Fibroblast of villous mesenchyme (primary cell): ENCODE results near the gene CSRP1. TPM values are rescaled to one million over a fixed set of nuclear protein-coding genes. Genes with fewer than 3 reads are reported as not detected.

Experiments
- DNase-seq: peaks from one replicate; pipeline ENCODE4 v3.0.0-alpha.2; 2010; ENCODE audit warnings: low read depth
- H3K4me3 ChIP-seq: 2 replicates; pipeline ENCODE4 v1.5.1; 2011; ENCODE audit warnings: low read depth, mild to moderate bottlenecking, low read length
- total RNA-seq: library from RNA; depleted of rRNA; stranded (reverse); fragments of >200 nt; gene quantifications from 2 replicates; pipeline ENCODE4 v1.2.3, GENCODE V29; 2012
- TF ChIP-seq, protein P1 (sequence below): IDR thresholded peaks from 2 replicates; pipeline ENCODE4 v1.5.1; 2012; ENCODE audit warnings: low read depth, mild to moderate bottlenecking, low read length; ENCODE audit not compliant: insufficient read depth

CSRP1 gene
- total RNA-seq = 931 and 941 TPM in 2 replicates

- peak within 1 kb of the TSS; percentile 73 for H3K4me3 ChIP-seq
- TF ChIP-seq, protein P1, sequence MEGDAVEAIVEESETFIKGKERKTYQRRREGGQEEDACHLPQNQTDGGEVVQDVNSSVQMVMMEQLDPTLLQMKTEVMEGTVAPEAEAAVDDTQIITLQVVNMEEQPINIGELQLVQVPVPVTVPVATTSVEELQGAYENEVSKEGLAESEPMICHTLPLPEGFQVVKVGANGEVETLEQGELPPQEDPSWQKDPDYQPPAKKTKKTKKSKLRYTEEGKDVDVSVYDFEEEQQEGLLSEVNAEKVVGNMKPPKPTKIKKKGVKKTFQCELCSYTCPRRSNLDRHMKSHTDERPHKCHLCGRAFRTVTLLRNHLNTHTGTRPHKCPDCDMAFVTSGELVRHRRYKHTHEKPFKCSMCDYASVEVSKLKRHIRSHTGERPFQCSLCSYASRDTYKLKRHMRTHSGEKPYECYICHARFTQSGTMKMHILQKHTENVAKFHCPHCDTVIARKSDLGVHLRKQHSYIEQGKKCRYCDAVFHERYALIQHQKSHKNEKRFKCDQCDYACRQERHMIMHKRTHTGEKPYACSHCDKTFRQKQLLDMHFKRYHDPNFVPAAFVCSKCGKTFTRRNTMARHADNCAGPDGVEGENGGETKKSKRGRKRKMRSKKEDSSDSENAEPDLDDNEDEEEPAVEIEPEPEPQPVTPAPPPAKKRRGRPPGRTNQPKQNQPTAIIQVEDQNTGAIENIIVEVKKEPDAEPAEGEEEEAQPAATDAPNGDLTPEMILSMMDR = no peak
- peak; percentile 83 for DNase-seq
These were observed at the start of gene CSRP1 for GRCh38 chr1:201506557-201507359. Gene CSRP1 (minus strand): TSS chr1:201507123. CDS start chr1:201496303, 10,820 bp downstream.

DNA sequence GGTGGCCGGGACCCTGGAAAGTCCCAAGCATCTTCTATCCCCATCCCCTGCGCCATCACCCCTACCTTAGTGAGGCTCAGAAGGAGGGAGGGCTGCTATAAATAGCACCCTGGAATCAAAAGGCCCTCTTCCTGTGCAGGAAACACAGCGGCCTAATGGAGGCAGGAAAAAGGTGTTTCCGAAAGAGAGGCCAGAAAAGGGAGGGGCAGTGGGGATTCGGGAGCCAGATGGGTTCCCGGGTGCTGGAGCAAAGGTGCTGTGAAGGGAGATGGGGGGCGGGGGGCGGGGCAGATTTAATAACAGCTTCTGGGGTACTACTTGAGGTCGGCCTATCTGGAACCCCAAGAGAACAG is 48.6 kb upstream of the CSRP1 start:
- no peak overlapping the region for H3K4me3 ChIP-seq
- TF ChIP-seq, protein P1 = no peak
- DNase-seq = no peak

DNA sequence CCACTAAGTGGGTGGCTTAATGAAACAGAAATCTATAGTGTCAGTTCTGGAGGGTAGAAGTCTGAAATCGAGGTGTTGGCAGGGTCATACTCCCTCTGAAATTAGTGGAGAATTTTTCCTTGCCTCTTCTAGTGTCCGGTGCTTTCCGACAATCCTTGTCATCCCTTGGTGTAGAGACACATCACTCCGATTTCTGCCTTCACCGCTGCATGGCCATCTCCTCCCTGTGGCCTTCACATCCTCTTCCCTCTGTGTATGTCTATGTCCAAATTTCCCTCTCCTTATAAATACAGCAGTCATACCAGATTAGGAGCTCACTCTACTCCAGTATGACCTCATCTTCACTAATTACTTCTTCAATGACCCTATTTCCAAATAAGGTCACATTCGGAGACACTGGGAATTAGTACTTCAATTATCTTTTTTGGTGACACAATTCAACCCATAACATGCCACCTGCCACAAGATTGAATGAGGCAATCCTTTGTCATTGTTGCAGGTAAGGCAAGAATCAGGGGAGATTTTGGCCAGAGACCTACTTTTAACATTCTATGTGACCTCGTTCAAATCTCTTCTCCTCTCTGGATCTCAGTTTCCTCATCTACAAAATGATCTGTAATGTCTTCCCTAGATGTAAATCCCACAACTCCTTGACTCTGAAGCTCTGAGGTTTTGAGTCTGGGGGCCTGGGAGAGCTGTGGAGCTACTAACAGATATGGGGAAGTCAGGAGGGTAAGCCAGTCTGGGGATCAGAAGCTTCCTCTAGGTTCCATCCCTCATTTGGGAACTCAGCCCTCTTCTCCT is 48.1 kb upstream of the CSRP1 start:
- TF ChIP-seq, protein P1 = no peak
- DNase-seq = no peak
- no peak overlapping the region for H3K4me3 ChIP-seq

DNA sequence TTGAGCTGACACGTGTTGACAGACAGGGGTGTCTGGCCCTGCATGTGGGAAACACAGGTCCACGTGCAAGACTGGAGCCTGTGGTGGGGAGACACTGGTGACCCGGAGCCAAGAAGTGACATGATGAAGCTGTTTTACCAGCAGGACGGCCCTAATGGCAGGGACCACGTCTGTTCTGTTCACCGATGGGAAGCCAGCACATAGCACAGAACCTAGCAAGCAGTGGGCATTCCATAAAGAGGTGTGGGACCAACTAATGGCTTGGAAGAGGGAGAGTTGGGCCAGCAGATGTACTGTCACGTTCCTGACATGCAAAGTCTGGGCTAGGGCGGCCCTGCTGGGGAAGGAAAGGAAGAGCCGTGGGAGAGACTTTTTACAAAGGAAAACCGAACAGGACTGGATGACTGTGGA is 47.3 kb upstream of the CSRP1 start:
- DNase-seq = no peak
- TF ChIP-seq, protein P1 = no peak
- no peak overlapping the region for H3K4me3 ChIP-seq

DNA sequence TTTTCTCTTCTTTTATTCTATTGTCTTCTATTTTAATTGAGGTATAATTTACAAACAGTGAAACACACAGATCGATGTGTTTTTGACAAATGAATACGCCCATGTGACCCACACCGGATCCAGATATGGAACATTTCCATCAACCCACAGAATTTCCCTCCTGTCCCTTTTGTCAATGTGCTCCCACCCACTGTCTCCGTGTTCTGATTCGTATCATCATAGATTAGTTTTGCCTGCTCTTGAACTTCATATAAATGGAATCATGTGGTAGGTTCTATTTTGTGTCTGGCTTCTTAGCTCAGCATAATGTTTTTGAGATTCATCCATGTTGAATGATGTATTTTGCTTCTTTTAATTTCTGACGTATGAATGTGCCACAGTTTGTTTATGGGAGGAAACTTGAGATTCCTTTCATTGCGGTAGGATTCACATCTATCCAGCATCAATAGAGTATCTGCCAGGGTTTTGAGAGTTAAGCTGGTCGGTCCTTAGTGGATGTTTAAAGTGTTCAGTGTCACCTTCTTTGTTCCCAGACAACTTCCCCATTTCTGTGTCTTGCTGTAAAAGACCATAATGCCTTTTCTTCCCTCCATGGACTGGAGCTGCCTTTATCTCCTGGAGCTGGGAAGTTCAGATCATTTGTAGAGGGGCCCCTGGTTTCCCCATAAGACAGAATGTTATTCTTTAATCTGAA is 46.7 kb upstream of the CSRP1 start:
- no peak overlapping the region for H3K4me3 ChIP-seq
- DNase-seq = no peak
- TF ChIP-seq, protein P1 = no peak

- H3K4me3 ChIP-seq = no peak overlapping the region
- TF ChIP-seq, protein P1 = no peak
- DNase-seq = no peak
These were observed 46.0 kb upstream of the CSRP1 start for GRCh38 chr1:201552941-201553351.
